GM23248 (cell line): ENCODE measurements around the gene RIC8B. TPM values are rescaled to one million over a fixed set of nuclear protein-coding genes. Genes with fewer than 3 reads are reported as not detected.
"Not testable (repeated sequence)": the region's sequence is repeated elsewhere in the genome, so short reads cannot be mapped to it uniquely, and the experiment has no call there.

Experiments used
- DNase-seq: peaks from one replicate; pipeline ENCODE4 v3.0.0-alpha.2; 2015
- H2AFZ ChIP-seq: fragments of 200-600 bp; sonication (generic); 2 replicates; pipeline ENCODE4 v1.6.1; 2016; ENCODE audit warnings: antibody characterized with exemption
- H3F3A ChIP-seq: fragments of 200-600 bp; sonication (generic); 2 replicates; pipeline ENCODE4 v1.6.1; 2016; ENCODE audit warnings: mild to moderate bottlenecking, antibody characterized with exemption, mixed run types; ENCODE audit not compliant: insufficient read depth
- H3K27ac ChIP-seq: fragments of 200-600 bp; sonication (generic); 2 replicates; pipeline ENCODE4 v1.5.1; 2016; ENCODE audit warnings: mild to moderate bottlenecking
- H3K27me3 ChIP-seq: fragments of 200-600 bp; sonication (generic); replicated peaks from 2 replicates; pipeline ENCODE4 v1.6.1; 2016; ENCODE audit warnings: mild to moderate bottlenecking; ENCODE audit not compliant: insufficient read depth
- H3K36me3 ChIP-seq: fragments of 200-600 bp; sonication (generic); 2 replicates; pipeline ENCODE4 v1.6.1; 2016; ENCODE audit warnings: low read depth, mild to moderate bottlenecking
- H3K4me1 ChIP-seq: fragments of 200-600 bp; sonication (generic); 2 replicates; pipeline ENCODE4 v1.6.1; 2016; ENCODE audit warnings: mild to moderate bottlenecking; ENCODE audit not compliant: insufficient read depth
- H3K4me2 ChIP-seq: fragments of 200-600 bp; sonication (generic); one replicate; pipeline ENCODE4 v1.6.1; 2016; ENCODE audit warnings: mild to moderate bottlenecking; ENCODE audit not compliant: unreplicated experiment
- H3K4me3 ChIP-seq: fragments of 200-600 bp; sonication (generic); 2 replicates; pipeline ENCODE4 v1.5.1; 2016; ENCODE audit warnings: mild to moderate bottlenecking
- H3K79me2 ChIP-seq: fragments of 200-600 bp; sonication (generic); 2 replicates; pipeline ENCODE4 v1.6.1; 2016; ENCODE audit warnings: mild to moderate bottlenecking; ENCODE audit not compliant: insufficient read depth
- H3K9ac ChIP-seq: fragments of 200-600 bp; sonication (generic); 2 replicates; pipeline ENCODE4 v1.6.1; 2016; ENCODE audit warnings: mild to moderate bottlenecking
- H3K9me2 ChIP-seq: fragments of 200-600 bp; sonication (generic); 2 replicates; pipeline ENCODE4 v1.6.1; 2016; ENCODE audit warnings: mixed run types, mild to moderate bottlenecking, moderate library complexity; ENCODE audit not compliant: insufficient read depth
- H3K9me3 ChIP-seq: fragments of 200-600 bp; sonication (generic); one replicate; pipeline ENCODE4 v1.6.1; 2017; ENCODE audit warnings: low read depth
- H4K20me1 ChIP-seq: fragments of 200-600 bp; sonication (generic); 2 replicates; pipeline ENCODE4 v1.6.0; 2016; ENCODE audit not compliant: insufficient read depth
- EZH2 ChIP-seq: fragments of 200-600 bp; sonication (generic); IDR thresholded peaks from 2 replicates; pipeline ENCODE4 v1.6.1; 2018; ENCODE audit warnings: antibody characterized with exemption, mild to moderate bottlenecking; ENCODE audit not compliant: insufficient read depth, poor library complexity, severe bottlenecking
- EZH2phosphoT487 ChIP-seq: fragments of 200-600 bp; sonication (generic); IDR thresholded peaks from 2 replicates; pipeline ENCODE4 v1.6.1; 2018; ENCODE audit warnings: antibody characterized with exemption, moderate library complexity, mild to moderate bottlenecking, low read depth; ENCODE audit not compliant: insufficient read depth
- WGBS, 2 experiments: methylation state at CpG; one replicate each; pipeline ENCODE4 v1.1.6; 2015 to 2017; ENCODE audit warnings: low lambda C conversion rate in 2 of 2, low coverage in 1 of 2; ENCODE audit errors: missing lambda C conversion rate in 2 of 2; 5-methylcytosine and 5-hydroxymethylcytosine counted together
- in situ Hi-C: fragments of 300-500 bp; cut with MboI; formaldehyde crosslinking; loops from 2 replicates; pipeline ENCODE4 v1.15.0; 2020
- polyA plus RNA-seq: library from polyadenylated mRNA; unstranded; fragments of >200 nt; fragmentation: Nextera tagmentation; extraction: Ambion mirVana; gene quantifications from 2 replicates; pipeline ENCODE4 v1.2.1, GENCODE V29; 2016
- total RNA-seq: library from RNA; depleted of rRNA; stranded (reverse); fragments of >200 nt; shearing (Covaris generic); gene quantifications from 2 replicates; pipeline ENCODE4 v1.2.3, GENCODE V29; 2014; rRNA removed

The RIC8B gene
- total RNA-seq (6.8 and 10.4 TPM in 2 replicates), polyA plus RNA-seq (7.5 and 7.6 TPM in 2 replicates)

GRCh38 chr12:106774005-106774807 lies at the start of gene RIC8B:
RIC8B (plus strand) TSS chr12:106774682; CDS start chr12:106774746, 64 bp downstream.
- in situ Hi-C loops = no loop called here
- H3K9me3 ChIP-seq = no peaks in the 10 kb centered on the region
- H3K4me1 ChIP-seq = 0 out of 2 replicates have a peak, but pooled peaks cover 10% of the 10 kb centered on the region
- TF ChIP-seq EZH2 = no peak
- TF ChIP-seq EZH2phosphoT487 = no peak
- WGBS, 2 experiments = 1% methylated on average over 43 to 62 of the region's 66 CpGs
- H3K27ac ChIP-seq = peak within 1 kb of the TSS; percentile 99
- H3K27me3 ChIP-seq = 0 out of 2 replicates have a peak, but pooled peaks cover 2% of the 10 kb centered on the region
- H3K9me2 ChIP-seq = no peaks in the 10 kb centered on the region
- H3K4me2 ChIP-seq = peak within 1 kb of the TSS; percentile 85
- peak within 1 kb of the TSS; percentile 96 for H3K9ac ChIP-seq
- peaks cover 46% of the 10 kb centered on the region for H3K79me2 ChIP-seq
- peak within 1 kb of the TSS; percentile 84 for H3K4me3 ChIP-seq
- peak within 1 kb of the TSS; percentile 95 for H2AFZ ChIP-seq
- peak; percentile 99 for DNase-seq
- no peaks in the 10 kb centered on the region for H3K36me3 ChIP-seq
- H3F3A ChIP-seq = no peaks in the 10 kb centered on the region
- no peaks in the 10 kb centered on the region for H4K20me1 ChIP-seq

GRCh38 chr12:106724934-106725333 lies 49.5 kb upstream of the RIC8B start:
- H3K9me3 ChIP-seq = no peaks in the 10 kb centered on the region
- no peak overlapping the region for H3K27ac ChIP-seq
- no peaks in the 10 kb centered on the region for H4K20me1 ChIP-seq
- in situ Hi-C loops = no loop called here
- H3K4me2 ChIP-seq = no peak overlapping the region
- H3K27me3 ChIP-seq = no peaks in the 10 kb centered on the region; the same call in 1 of the 2 replicates
- 68 to 69% methylated on average over 6 of the region's 6 CpGs for WGBS, 2 experiments
- DNase-seq = no peak
- no peak for TF ChIP-seq EZH2
- TF ChIP-seq EZH2phosphoT487 = no peak
- no peaks in the 10 kb centered on the region for H3K79me2 ChIP-seq
- no peaks in the 10 kb centered on the region for H3K4me1 ChIP-seq
- H3K4me3 ChIP-seq = no peak overlapping the region
- H3F3A ChIP-seq = no peaks in the 10 kb centered on the region
- H3K36me3 ChIP-seq = no peaks in the 10 kb centered on the region
- no peak overlapping the region for H2AFZ ChIP-seq
- H3K9ac ChIP-seq = no peak overlapping the region
- H3K9me2 ChIP-seq = no peaks in the 10 kb centered on the region

GRCh38 chr12:106726603-106727202 lies 47.8 kb upstream of the RIC8B start:
- H4K20me1 ChIP-seq, H3F3A ChIP-seq, DNase-seq, H3K4me2 ChIP-seq, H3K9ac ChIP-seq, H3K9me3 ChIP-seq, in situ Hi-C loops, H3K4me3 ChIP-seq, H3K9me2 ChIP-seq, H3K27me3 ChIP-seq, H3K36me3 ChIP-seq, H2AFZ ChIP-seq, H3K79me2 ChIP-seq, H3K27ac ChIP-seq, H3K4me1 ChIP-seq: not testable (repeated sequence)
- 80 to 84% methylated on average over 5 of the region's 5 CpGs for WGBS, 2 experiments

GRCh38 chr12:106729611-106730010 lies 44.9 kb upstream of the RIC8B start:
- no peaks in the 10 kb centered on the region for H3K79me2 ChIP-seq
- no peak overlapping the region for H3K27ac ChIP-seq
- in situ Hi-C loops = no loop called here
- no peak overlapping the region for H3K4me3 ChIP-seq
- H3K9me2 ChIP-seq = no peaks in the 10 kb centered on the region
- H3K9me3 ChIP-seq = no peaks in the 10 kb centered on the region
- H3F3A ChIP-seq = no peaks in the 10 kb centered on the region
- H3K27me3 ChIP-seq = no peaks in the 10 kb centered on the region; the same call in 1 of the 2 replicates
- 76 to 79% methylated on average over 1 of the region's 1 CpG for WGBS, 2 experiments
- TF ChIP-seq EZH2 (no peak), EZH2phosphoT487 (no peak)
- H3K4me2 ChIP-seq = no peak overlapping the region
- H3K9ac ChIP-seq = no peak overlapping the region
- no peaks in the 10 kb centered on the region for H3K36me3 ChIP-seq
- no peak for DNase-seq
- H4K20me1 ChIP-seq = no peaks in the 10 kb centered on the region
- no peaks in the 10 kb centered on the region for H3K4me1 ChIP-seq
- no peak overlapping the region for H2AFZ ChIP-seq
